ENCODE results near the gene SLC35E4. TPM values are rescaled to one million over a fixed set of nuclear protein-coding genes. Genes with fewer than 3 reads are reported as not detected.

Gene SLC35E4
- total RNA-seq, 4 donors from 2014 or later: 6.1 to 15.0 (median 7.3) TPM

DNA sequence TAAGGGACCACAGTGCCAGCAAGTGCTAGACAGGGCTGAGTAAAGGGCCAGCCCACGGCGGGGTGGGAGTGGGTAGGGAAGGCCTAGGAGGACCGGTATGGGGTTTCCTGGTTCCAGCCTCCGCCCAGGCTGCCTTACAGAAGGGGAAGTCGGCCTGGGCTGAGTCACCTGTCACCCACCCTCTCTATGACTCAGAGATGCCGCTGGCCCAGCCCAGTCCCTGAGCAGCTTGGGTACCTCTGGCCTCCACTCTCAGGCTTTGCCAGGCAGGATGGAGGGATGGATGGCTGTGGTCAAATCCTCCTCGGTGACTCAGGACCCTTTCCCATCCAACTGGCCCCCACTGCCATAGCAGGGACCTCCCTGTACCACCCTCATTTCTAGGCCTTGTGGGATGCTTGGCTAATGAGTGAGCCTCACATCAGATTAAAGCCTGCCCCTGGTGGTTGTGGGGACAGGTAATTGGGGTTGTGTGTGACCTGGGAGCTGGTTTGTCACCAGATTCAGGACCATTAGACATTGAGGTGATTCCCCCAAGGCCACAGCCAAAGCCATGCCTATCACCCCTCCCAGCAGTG lies 13.9 kb downstream of the SLC35E4 start:
- H3K4me3 ChIP-seq: no peak overlapping the region
- H3K27me3 ChIP-seq: no peaks in the 10 kb centered on the region
- peaks cover 0 to 17% (median 0%) of the 10 kb centered on the region in 3 donors for H3K36me3 ChIP-seq
- no peak for TF ChIP-seq EP300 (IDR thresholded peaks at IDR 0.05)
- WGBS, 2 donors: 56 to 75% methylated on average over 7 of the region's 7 CpGs
- no peak overlapping the region for H3K27ac ChIP-seq
- peaks cover 0 to 19% (median 3%) of the 10 kb centered on the region in 4 donors for H3K4me1 ChIP-seq
- H3K9me3 ChIP-seq: no peaks in the 10 kb centered on the region
- DNase-seq (ENCODE audit: low spot score in 2 of 2): no peak

DNA sequence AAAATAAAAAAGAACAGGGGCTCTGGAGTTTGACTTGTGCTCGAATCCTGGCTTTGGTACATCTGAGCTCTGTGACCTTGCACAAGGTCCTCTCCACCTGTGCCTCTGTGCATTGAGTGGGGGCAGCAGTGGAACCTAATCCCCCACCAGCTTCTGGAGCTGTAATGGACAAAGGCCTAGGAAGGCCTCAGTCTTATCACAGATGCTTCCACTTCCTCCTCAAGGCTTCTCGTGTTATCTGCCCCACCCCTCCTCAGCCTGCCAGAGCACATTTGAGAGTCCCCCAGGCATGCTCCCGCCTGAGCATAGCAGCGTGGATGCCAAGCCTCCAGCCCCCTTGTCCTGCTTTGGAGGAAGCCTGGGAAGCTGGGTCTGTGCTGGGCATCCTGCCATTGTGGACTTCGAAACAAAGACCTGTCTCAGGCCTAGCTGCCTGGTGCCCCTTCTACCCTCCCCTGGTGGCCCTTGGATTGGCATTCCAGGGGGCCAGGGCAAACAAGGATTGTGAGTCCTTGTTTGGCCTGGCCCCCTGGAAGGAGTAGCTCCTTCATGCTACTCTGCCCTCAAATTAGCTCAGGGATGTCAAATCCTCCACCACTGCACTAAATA lies 15.0 kb downstream of the SLC35E4 start:
- TF ChIP-seq, protein P1, sequence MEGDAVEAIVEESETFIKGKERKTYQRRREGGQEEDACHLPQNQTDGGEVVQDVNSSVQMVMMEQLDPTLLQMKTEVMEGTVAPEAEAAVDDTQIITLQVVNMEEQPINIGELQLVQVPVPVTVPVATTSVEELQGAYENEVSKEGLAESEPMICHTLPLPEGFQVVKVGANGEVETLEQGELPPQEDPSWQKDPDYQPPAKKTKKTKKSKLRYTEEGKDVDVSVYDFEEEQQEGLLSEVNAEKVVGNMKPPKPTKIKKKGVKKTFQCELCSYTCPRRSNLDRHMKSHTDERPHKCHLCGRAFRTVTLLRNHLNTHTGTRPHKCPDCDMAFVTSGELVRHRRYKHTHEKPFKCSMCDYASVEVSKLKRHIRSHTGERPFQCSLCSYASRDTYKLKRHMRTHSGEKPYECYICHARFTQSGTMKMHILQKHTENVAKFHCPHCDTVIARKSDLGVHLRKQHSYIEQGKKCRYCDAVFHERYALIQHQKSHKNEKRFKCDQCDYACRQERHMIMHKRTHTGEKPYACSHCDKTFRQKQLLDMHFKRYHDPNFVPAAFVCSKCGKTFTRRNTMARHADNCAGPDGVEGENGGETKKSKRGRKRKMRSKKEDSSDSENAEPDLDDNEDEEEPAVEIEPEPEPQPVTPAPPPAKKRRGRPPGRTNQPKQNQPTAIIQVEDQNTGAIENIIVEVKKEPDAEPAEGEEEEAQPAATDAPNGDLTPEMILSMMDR (IDR thresholded peaks at IDR 0.05): no peak
- no peak for TF ChIP-seq POLR2A (IDR thresholded peaks at IDR 0.05)
- no peak for TF ChIP-seq EP300 (IDR thresholded peaks at IDR 0.05)
- peaks cover 0 to 21% (median 0%) of the 10 kb centered on the region in 3 donors for H3K36me3 ChIP-seq
- peaks cover 0 to 15% (median 3%) of the 10 kb centered on the region in 4 donors for H3K4me1 ChIP-seq
- no peak overlapping the region for H3K4me3 ChIP-seq
- peak overlapping the region in 2 of 4 donors; percentile 8 to 57 for H3K27ac ChIP-seq
- no peak for DNase-seq (ENCODE audit: low spot score in 2 of 2)
- H3K27me3 ChIP-seq: no peaks in the 10 kb centered on the region
- WGBS, 2 donors: 30 to 43% methylated on average over 5 of the region's 5 CpGs
- no peaks in the 10 kb centered on the region for H3K9me3 ChIP-seq

DNA sequence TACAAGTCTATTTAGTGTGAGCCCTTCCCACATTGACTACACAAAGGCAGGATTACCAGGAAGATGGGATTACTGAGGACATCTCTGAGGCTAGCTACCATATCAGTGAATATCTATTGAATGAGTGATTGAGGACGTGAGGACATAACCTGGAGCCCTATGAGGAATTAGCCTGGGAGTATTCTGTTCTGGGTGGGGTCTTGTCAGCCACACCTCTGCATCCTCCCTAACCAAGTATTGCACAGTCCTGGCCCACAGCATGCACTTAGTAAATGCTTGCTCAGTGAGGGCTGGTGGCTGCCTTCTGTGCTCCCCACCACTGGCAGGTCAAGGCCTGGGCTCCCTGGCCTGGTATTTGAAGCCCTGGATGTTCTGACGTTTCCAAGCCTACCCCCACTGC lies 17.3 kb downstream of the SLC35E4 start:
- H3K27ac ChIP-seq: no peak overlapping the region
- TF ChIP-seq EP300 (IDR thresholded peaks at IDR 0.05) (no peak), POLR2A (IDR thresholded peaks at IDR 0.05) (no peak)
- TF ChIP-seq, protein P1 (IDR thresholded peaks at IDR 0.05): no peak
- WGBS, 2 donors: 75 to 91% methylated on average over 2 of the region's 2 CpGs

DNA sequence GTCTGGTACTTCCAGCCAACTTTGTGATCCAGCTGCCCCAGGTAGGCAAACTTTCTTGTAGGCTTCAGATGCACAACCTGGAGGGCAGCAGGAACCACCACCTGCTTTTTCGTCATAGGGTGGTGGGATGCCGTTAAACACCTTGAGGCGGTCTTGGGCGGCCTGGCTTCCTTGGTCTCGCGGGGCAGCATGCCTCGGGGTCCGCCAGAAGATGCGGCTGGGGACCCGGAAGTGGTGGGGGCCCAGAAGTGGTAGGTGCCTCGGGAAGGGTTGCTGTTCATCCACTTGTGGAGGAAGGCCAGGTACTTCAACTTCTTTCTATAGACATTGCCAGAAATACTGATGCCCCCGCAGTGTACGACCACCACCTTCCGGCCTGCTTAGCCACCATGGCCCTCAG lies 18.8 kb downstream of the SLC35E4 start:
- no peak for DNase-seq (ENCODE audit: low spot score in 2 of 2)
- no peaks in the 10 kb centered on the region for H3K9me3 ChIP-seq
- H3K36me3 ChIP-seq: peaks cover 0 to 30% (median 0%) of the 10 kb centered on the region in 3 donors
- TF ChIP-seq POLR2A (IDR thresholded peaks at IDR 0.05): no peak
- TF ChIP-seq, protein P1 (IDR thresholded peaks at IDR 0.05): no peak
- TF ChIP-seq EP300 (IDR thresholded peaks at IDR 0.05): no peak
- no peak overlapping the region for H3K4me3 ChIP-seq
- peaks cover 0 to 15% (median 3%) of the 10 kb centered on the region in 4 donors for H3K4me1 ChIP-seq
- H3K27ac ChIP-seq: no peak overlapping the region
- no peaks in the 10 kb centered on the region for H3K27me3 ChIP-seq
- 95 to 96% methylated on average over 14 of the region's 14 CpGs for WGBS, 2 donors

More for the DNA sequence above, 17.3 kb downstream of the SLC35E4 start:
- no peaks in the 10 kb centered on the region for H3K27me3 ChIP-seq
- H3K36me3 ChIP-seq: peaks cover 0 to 16% (median 0%) of the 10 kb centered on the region in 3 donors
- H3K4me1 ChIP-seq: peaks cover 0 to 15% (median 3%) of the 10 kb centered on the region in 4 donors
- DNase-seq (ENCODE audit: low spot score in 2 of 2): no peak
- H3K4me3 ChIP-seq: no peak overlapping the region
- H3K9me3 ChIP-seq: no peaks in the 10 kb centered on the region

DNA sequence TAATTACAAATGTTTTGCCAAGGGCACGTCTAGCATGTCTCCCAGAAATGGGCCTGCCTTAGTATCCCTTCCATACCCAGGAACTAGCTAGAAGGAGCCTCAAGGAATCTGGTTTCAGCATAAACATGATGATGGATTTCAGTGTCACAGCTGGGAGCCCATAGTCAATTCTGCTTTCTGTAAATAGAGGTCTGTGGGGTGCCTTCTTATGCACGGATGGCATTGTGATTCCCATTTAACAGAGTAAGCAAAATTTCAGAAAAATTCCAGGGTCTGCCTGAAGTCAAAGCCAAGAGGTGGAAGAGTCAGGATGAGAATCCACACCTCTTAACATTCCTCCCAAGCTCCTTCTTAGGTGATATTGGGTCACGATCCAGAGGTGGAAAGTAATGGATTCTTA lies 20.0 kb downstream of the SLC35E4 start:
- no peaks in the 10 kb centered on the region for H3K27me3 ChIP-seq
- H3K4me3 ChIP-seq: no peak overlapping the region
- peaks cover 0 to 40% (median 0%) of the 10 kb centered on the region in 3 donors for H3K36me3 ChIP-seq
- WGBS, 2 donors: 57 to 62% methylated on average over 3 of the region's 3 CpGs
- peaks cover 0 to 6% (median 2%) of the 10 kb centered on the region in 4 donors for H3K4me1 ChIP-seq
- DNase-seq (ENCODE audit: low spot score in 2 of 2): no peak
- no peak overlapping the region for H3K27ac ChIP-seq
- H3K9me3 ChIP-seq: no peaks in the 10 kb centered on the region
- TF ChIP-seq EP300 (IDR thresholded peaks at IDR 0.05) (no peak), POLR2A (IDR thresholded peaks at IDR 0.05) (no peak)
- TF ChIP-seq, protein P1 (IDR thresholded peaks at IDR 0.05): no peak

Data from tibial nerve (tissue), 4 donors.